Thyroid gland (tissue), 4 donors: ENCODE data around the gene OGA. TPM values are rescaled to one million over a fixed set of nuclear protein-coding genes. Genes with fewer than 3 reads are reported as not detected.

Experiments
- DNase-seq, 2 donors: peaks; one replicate each; pipeline ENCODE4 v3.0.0-alpha.2; 2019
- H3K27ac ChIP-seq, 3 donors: fragments of 200-600 bp; sonication (generic); 1 replicate in 2 of 3; 2 replicates in 1 of 3; pipeline ENCODE4 v1.5.1; 2016 to 2019; ENCODE audit warnings: mild to moderate bottlenecking in 1 of 3, moderate library complexity in 1 of 3
- H3K27me3 ChIP-seq: fragments of 200-600 bp; sonication (generic); one replicate; pipeline ENCODE4 v1.5.1; 2019
- H3K36me3 ChIP-seq, 2 donors: fragments of 200-600 bp; sonication (generic); one replicate each; pipeline ENCODE4 v1.5.1; 2016 to 2019
- H3K4me1 ChIP-seq, 2 donors: fragments of 200-600 bp; sonication (generic); one replicate each; pipeline ENCODE4 v1.5.1; 2017 to 2019
- H3K4me3 ChIP-seq, 3 donors: fragments of 200-600 bp; sonication (generic); replicated peaks in 1 of 3; 1 replicate in 2 of 3; 2 replicates in 1 of 3; pipeline ENCODE4 v1.5.1; 2016; ENCODE audit warnings: mild to moderate bottlenecking in 1 of 3
- H3K9me3 ChIP-seq: fragments of 200-600 bp; sonication (generic); one replicate; pipeline ENCODE4 v1.5.1; 2017
- CTCF ChIP-seq, 6 experiments: fragments of 200-600 bp in 3 of 6; fragments of 450-650 bp in 3 of 6; sonication (generic) in 3 of 6; IDR thresholded peaks; one replicate each; pipeline ENCODE4 v1.5.1; 2016 to 2019; ENCODE audit warnings: antibody characterized with exemption in 6 of 6, mild to moderate bottlenecking in 2 of 6, inconsistent platforms in 1 of 6, moderate library complexity in 1 of 6
- POLR2A ChIP-seq, 2 donors: fragments of 450-650 bp; IDR thresholded peaks; one replicate each; pipeline ENCODE4 v1.6.1; 2017; ENCODE audit warnings: antibody characterized with exemption in 2 of 2, mild to moderate bottlenecking in 2 of 2, moderate library complexity in 1 of 2
- WGBS, 2 donors: methylation state at CpG; one replicate each; pipeline ENCODE4 v1.1.5; 2017; 5-methylcytosine and 5-hydroxymethylcytosine counted together
- intact Hi-C: fragments of 100-400 bp; cut with DNase I; formaldehyde crosslinking; loops from one replicate; pipeline ENCODE4 v1.15.1; 2023
- total RNA-seq, 4 donors: library from RNA; depleted of rRNA; stranded (reverse); fragments of >200 nt; gene quantifications; one replicate each; pipeline ENCODE4 v1.2.3, GENCODE V29; 2016

The OGA gene
- total RNA-seq, 4 donors from 2014 or later: 114 to 205 (median 157) TPM

DNA sequence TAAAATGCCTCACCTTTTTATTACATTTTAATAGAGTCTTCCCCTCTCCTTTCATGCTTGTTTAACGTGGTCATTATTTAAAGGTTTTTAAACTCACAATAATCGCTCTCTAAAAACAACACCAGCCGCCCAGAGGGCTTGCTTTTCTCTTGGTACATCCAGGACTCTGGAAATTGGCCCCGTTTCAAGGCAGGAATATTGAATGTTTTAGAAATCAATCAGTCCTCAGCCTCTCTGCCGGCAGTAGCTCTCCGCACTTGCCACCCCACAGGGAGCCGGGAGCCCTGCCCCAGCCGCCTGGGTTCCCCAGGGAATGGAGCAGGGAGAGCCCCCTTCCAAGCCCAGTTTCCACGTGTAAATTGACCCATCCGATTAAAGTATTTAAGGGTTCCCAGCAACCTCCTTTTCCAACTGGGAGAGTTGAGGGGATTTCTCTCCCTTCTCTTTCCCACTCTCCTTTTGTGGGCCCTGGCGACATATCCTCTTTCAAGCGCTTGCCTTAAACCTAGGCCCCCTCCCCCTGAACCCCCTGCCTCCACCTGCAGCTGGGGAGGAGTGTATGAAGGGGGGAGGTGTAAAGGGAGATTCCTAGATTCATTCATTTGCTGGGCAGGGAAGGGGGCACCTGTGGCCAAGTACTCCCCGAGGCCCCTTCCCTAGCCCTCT, 44.2 kb downstream of the OGA start:
- Histone ChIP-seq H3K27ac (no peak overlapping the region), H3K27me3 (peaks cover 39% of the 10 kb centered on the region), H3K36me3 (no peaks in the 10 kb centered on the region), H3K4me1 (peaks cover 10 to 33% of the 10 kb centered on the region in 2 donors), H3K4me3 (no peak overlapping the region), H3K9me3 (no peaks in the 10 kb centered on the region)
- WGBS, 2 donors: 8 to 12% methylated on average over 13 of the region's 13 CpGs
- intact Hi-C loops: no loop called here
- DNase-seq: peak in 1 of 2 donors; percentile 13
- no peak for TF ChIP-seq POLR2A (IDR thresholded peaks at IDR 0.05)
- no peak for TF ChIP-seq CTCF (IDR thresholded peaks at IDR 0.05)

GRCh38 chr10:101772895-101773761, 45.1 kb downstream of the OGA start:
- Histone ChIP-seq H3K27ac (no peak overlapping the region), H3K4me3 (no peak overlapping the region), H3K27me3 (peaks cover 36% of the 10 kb centered on the region), H3K36me3 (no peaks in the 10 kb centered on the region), H3K9me3 (no peaks in the 10 kb centered on the region), H3K4me1 (peaks cover 4 to 28% of the 10 kb centered on the region in 2 donors)
- TF ChIP-seq CTCF (IDR thresholded peaks at IDR 0.05) (no peak), POLR2A (IDR thresholded peaks at IDR 0.05) (no peak)
- DNase-seq: no peak
- intact Hi-C loops: no loop called here
- WGBS, 2 donors: 22 to 27% methylated on average over 15 to 21 of the region's 21 CpGs

DNA sequence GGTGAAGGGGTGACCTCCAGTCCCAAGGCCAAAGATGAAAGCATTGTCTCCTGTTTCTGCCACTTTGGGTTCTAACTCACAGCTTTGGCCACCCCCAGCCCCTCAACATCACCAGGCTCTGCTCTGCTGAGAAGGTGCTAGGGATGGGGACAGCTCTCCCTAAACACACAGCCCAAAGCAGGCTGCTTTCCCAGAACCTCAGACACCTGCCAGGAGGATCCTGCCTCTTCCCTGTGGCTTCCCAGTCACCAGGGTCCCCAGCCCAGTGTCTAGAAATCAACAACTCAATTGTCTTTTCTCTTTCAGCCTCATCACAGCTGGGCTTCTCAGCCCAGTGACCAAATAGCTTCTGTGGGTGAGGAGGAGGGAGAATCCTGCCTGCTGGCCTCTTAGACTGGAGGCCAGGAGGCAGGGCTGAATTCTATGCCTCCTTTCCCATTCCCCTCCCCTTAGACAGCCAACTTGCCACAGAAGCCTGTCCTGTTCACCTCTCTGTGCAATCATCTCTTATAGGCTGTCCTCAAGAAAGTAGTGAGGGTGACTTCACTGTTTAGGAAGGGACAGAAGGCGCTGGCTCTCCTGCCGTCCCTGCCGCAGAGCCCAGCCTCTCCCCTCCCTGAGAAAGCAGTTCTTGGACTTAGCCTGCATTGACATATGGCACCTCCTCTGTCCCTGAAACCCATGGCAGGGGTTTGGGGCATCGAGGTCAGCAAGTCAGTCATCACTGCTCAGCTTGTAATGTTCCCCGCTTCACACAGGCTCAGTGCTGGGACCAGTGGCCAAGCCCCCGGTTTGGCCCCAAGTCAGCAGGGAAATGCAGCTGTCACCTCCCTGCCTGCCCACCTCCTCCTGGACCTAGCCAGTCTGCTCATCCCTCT, 46.0 kb downstream of the OGA start:
- no peak overlapping the region for H3K4me3 ChIP-seq
- no peak for TF ChIP-seq CTCF (IDR thresholded peaks at IDR 0.05)
- peaks cover 31% of the 10 kb centered on the region for H3K27me3 ChIP-seq
- no peaks in the 10 kb centered on the region for H3K36me3 ChIP-seq
- intact Hi-C loops: no loop called here
- H3K4me1 ChIP-seq: peaks cover 4 to 28% of the 10 kb centered on the region in 2 donors
- DNase-seq: no peak
- no peak overlapping the region for H3K27ac ChIP-seq
- WGBS, 2 donors: 70 to 80% methylated on average over 4 to 6 of the region's 6 CpGs
- no peaks in the 10 kb centered on the region for H3K9me3 ChIP-seq

DNA sequence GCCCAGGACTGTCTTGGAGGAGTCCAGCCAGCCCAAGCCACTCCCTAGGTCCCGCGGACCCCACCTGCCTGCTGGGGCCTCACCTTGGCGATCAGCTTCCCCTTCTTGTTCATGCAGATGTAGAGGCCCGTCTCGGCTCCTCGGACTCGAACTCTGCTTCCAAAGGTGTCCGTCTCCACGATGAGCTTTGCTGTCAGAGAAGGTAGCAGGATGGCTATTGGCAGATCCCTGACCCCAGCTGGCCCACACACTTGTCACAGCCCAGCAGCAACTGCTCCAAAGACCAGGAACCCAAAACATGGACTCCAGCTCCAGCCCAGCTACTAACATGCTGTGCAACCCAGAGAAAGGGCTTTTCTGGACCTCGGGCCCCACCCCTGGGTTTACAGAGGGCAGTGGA, 46.9 kb downstream of the OGA start:
- no peak for TF ChIP-seq POLR2A (IDR thresholded peaks at IDR 0.05)
- DNase-seq: no peak
- Histone ChIP-seq H3K4me3 (no peak overlapping the region), H3K9me3 (no peaks in the 10 kb centered on the region), H3K27ac (no peak overlapping the region), H3K36me3 (no peaks in the 10 kb centered on the region), H3K27me3 (peaks cover 29% of the 10 kb centered on the region), H3K4me1 (peaks cover 4 to 26% of the 10 kb centered on the region in 2 donors)
- 88 to 93% methylated on average over 10 of the region's 10 CpGs for WGBS, 2 donors
- intact Hi-C loops: no loop called here
